HG02943 (cell line): ENCODE measurements around the gene LAMA4.

Experiments used
- ATAC-seq: cut with Tn5 transposase; IDR thresholded peaks from one replicate; pipeline ENCODE4 v1.9.1; 2021; ENCODE audit warnings: mild to moderate bottlenecking, low read depth, moderate library complexity; ENCODE audit not compliant: unreplicated experiment

Gene LAMA4, protein sequence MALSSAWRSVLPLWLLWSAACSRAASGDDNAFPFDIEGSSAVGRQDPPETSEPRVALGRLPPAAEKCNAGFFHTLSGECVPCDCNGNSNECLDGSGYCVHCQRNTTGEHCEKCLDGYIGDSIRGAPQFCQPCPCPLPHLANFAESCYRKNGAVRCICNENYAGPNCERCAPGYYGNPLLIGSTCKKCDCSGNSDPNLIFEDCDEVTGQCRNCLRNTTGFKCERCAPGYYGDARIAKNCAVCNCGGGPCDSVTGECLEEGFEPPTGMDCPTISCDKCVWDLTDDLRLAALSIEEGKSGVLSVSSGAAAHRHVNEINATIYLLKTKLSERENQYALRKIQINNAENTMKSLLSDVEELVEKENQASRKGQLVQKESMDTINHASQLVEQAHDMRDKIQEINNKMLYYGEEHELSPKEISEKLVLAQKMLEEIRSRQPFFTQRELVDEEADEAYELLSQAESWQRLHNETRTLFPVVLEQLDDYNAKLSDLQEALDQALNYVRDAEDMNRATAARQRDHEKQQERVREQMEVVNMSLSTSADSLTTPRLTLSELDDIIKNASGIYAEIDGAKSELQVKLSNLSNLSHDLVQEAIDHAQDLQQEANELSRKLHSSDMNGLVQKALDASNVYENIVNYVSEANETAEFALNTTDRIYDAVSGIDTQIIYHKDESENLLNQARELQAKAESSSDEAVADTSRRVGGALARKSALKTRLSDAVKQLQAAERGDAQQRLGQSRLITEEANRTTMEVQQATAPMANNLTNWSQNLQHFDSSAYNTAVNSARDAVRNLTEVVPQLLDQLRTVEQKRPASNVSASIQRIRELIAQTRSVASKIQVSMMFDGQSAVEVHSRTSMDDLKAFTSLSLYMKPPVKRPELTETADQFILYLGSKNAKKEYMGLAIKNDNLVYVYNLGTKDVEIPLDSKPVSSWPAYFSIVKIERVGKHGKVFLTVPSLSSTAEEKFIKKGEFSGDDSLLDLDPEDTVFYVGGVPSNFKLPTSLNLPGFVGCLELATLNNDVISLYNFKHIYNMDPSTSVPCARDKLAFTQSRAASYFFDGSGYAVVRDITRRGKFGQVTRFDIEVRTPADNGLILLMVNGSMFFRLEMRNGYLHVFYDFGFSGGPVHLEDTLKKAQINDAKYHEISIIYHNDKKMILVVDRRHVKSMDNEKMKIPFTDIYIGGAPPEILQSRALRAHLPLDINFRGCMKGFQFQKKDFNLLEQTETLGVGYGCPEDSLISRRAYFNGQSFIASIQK (N-terminal part only)

DNA sequence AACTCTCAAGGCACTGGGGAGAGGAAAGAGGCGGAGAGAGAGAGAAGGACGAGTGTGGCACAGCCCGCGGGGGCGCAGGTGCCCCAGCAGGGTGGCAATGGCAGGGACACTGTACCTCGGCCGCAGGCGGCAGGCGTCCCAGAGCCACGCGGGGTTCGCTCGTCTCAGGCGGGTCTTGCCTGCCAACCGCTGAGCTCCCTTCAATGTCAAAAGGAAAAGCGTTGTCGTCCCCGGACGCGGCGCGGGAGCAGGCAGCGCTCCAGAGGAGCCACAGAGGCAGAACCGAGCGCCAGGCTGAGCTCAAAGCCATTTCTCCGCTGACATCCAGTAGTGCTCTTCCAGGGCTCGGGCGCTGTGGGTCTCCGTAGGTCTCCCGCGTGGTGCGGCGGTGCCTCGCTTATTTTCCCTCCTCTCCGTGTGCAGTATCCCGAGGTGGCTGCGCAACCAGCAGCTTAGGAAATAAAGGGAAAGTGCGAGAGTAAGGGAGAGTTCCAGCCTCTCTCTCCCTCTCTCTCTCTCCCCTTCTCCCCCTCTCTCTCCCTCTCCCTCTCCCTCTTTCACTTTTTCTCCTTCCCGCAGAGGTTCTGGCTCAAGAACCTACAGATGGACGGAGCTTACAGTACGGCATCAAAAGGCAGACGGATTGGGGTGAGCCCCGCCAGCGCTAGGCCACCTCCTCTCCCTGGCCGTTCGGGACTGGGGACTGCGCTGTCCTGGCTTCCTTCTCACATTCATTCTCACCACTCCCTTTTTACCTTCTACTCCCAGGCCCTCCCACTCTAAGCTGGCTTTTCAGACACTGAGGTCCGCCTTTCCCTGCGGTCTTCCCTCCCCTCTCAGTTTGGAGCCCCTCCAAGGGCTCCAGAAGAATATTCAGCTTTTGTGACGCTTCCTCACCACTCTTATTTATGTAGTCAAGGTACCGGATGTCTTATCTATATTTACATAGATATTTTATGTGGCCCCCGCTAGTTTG lies at the start of gene LAMA4:
TSS of gene LAMA4 (minus strand) at position 727 of the 976 bp plus-strand sequence. CDS start at position 310, 417 bp downstream.
- no peak for ATAC-seq

DNA sequence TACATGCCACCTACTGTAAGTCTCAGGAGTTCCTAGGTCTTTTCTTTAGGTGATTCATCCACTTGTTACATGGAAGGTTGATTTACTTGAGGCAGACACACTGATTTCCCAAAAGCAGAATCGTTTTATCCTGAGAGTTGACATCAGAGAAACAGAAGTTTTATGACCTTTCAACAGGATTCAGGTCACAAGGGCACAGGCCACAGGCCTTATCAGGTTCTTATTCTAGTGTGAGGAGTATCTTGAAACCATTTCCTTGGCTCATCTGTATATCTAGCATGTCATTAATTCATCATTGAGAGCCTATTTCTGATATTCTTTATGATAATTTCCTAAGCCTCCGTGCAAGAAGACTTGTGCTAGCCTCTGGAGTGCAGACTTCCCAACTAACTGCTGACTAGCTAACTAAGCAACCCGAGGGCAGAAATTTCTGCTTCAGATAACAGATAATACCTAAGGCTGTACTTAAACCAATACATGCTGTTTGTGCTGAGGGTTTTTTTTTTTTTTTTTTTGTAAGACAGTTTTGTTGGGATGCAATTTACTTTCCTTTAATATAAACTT lies 47.9 kb upstream of the LAMA4 start:
- ATAC-seq, result no peak

DNA sequence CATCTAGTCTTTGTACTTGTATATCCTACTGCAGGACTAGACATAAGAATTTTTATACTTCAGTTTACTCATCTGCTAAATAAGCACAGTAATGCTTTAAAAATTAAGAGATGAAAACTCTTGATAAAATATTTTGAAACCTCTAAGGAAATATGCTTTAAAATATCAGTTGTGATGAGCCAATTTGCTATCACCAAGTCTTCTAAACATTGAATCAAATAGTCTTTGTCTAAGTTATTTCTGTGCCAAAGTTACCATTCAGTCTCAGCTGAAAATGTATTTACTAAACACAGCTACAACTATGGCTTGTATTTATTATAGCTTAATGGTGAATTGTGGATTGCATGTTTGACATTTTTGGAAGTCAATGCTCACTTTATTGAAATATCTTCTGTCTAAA lies 46.5 kb upstream of the LAMA4 start:
- ATAC-seq, result no peak

DNA sequence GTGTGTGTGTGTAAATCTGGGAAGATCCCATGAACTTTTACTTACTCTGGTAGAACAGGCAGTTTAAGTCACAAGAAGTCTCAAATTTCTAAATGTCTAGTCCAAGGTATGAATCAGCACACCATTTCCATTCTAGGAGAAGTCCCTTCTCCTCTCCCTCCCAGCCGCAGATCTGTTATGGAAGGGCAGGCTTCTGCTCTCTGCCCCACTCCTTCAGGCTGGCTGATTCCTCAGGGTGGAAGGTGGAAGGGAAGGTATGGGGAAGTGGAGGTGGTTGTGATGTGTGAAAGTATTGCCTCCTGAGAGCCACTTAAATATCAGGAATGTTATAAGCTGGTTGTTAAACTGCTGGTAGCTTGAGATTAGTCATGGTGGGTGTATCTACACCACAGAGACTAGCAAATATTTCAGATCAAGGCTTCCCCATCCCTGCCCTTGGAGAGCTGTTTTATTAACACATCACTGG lies 44.5 kb upstream of the LAMA4 start:
- no peak for ATAC-seq

DNA sequence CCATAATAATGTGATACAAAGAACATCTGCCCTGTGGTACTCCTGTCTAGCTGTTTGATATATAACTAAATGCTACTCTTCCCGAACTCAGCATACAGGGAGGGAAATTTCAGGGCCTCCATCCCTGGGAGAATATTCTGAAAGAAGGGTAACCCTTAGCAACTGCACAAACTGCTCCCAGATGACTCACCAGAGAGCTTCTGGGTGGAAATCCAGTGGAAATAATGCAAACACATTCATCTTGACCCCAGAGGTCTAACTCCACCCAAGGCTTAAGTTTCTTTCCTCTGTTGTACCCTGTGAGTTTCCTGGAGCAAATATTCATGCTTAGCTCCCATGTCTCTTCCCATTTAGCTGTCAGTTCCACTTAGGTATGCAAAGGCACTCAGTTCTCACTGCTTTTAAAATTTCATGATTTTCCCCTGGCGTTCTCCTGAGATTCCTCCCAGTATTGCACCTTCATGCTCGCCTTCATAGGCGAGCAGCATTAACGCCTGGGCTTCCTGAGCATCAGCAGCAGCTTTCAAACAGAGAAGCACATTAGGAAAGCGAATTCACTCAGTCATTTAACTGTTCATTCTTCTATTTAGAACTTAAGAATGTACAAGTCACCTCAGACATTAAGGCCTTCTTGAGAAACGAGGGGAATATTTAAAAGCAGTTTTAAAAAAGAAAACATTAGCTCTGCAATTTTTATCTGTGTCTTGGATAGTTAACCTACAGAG lies 43.8 kb upstream of the LAMA4 start:
- no peak for ATAC-seq

DNA sequence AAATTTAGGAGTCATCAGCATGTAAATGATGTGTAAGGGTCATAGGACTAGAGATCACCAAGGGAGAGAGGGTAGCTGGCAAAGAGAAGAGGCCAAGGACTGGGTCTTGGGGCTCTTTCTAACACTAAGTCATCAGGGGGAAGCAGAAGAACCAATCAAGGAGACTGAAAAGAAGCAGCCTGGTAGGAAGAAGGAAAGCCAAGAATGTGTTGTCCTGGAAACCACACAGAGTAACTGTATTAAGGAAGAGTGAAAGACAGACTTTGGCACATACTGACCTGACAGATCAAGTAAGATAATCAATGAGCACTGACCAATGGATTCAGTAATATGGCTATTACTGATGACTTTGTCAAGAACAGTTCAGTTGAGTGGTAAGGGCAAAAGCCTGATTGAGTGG lies 42.3 kb upstream of the LAMA4 start:
- no peak for ATAC-seq

DNA sequence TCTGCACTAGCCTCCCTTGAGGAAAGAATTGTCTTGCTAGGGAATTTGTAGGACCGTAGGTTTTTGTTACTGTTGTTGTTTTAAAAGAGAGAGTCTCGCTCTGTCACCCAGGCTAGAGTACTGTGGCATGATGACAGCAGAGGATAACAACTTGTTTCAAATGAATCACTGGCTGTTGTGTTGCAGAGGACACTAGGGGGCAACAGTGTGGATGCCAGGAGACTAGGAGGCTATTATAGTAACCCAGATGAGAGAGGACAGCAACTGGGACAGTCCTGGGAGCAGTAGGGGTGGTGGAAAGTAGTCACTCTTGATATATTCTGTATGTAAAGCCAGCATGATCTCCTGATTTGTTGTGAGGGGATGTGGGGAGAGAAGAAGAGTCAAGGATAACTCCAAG lies 41.8 kb upstream of the LAMA4 start:
- ATAC-seq, result no peak

DNA sequence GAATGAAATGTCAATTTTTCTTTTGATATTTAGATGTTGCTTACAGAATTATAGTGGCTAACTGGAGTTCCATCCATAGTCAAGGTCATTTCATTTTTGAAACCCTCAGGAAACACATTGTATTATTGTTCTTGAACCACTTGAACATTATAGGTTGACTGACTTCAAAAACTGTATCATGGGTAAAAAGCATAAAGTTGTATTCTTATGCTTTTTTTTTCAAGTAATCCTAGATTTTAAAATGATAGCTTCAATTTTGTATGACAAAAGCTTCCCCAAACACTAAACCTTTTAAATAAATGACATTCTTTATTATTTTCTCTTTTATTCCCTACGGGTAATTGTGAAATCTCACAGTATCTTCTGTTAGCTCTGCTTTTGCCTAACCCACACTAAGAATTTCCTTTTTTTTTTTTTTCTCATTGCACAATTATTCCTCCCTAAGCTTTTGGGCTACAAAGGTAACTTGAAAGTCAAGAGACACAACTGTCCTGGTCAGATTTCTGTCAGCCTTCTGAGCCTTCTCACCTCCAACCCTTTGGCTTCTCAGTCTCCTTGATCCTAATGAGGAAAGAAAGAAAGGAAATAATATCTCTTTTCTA lies 36.9 kb upstream of the LAMA4 start:
- ATAC-seq, result no peak

DNA sequence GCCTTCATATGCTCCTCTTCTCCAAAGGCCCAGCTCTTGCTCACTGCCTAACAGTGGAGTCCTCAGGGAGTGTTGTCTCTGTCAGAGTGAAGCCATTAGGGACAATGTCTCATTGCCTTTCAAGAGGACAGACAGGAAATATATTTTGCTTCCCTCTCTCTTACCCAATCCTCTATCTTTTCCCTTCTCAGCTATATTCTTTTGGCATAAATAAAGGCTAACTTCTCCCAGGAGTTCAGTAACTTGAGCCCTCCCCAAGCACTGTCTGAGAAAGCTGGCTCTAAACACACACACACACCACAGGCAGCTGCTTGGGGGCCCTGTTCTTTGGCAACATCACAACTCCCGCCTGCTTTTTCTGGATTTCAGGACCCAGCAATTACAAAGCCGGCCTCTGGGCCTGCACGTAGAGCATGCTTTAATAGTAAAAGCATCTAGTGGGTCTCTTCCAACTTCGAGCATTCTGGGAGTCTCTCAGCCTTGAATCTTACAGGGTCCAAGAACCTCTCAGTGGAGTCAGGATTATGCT lies 34.7 kb upstream of the LAMA4 start:
- ATAC-seq, result no peak

DNA sequence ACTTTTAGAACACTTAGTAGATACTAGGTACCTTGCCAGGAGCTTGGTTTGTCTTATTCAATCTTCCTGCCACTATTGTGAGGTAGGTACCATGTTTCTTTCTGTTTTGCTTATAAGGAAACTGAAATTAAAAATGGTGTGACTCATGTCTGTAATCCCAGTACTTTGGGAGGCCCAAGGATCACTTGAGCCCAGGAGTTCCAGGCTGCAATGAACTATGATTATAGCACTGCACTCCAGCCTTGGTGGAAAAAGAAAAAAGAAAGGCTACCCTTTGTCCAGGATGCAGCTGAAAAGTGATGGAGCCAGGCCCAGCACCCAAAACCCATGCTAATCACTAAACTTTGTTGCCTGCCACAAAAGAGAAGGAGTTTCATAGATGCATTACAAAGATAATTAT lies 34.1 kb upstream of the LAMA4 start:
- ATAC-seq, result no peak

DNA sequence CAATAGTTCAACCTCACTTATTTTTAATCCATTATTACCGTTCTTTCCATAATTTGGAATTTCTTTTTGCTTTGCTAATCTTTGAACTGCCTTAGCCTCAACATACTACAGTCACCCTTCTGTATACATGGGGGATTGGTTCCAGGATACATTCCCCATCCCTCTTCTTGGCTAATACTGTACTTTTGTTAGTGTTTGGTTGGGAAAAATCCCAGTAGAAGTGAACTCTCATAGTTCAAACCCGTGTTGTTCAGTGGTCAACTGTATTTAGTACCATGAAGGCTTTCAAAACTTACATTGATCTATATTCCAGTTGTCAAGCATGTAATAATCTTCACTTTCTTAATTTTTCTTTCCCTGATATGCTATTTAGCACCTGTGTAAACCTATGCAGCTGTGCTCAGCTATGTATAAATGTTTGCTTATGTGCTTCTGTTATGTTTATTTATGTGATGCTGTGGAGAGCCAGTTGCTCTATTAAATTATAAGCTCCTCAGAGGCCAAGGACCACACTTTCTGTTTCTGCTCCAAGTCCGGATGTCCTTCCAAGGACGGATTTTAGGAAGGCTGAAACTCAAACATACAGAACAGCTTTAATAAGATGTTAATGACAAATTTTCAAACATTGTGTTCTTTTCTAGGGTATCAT lies 33.3 kb upstream of the LAMA4 start:
- ATAC-seq, result no peak

DNA sequence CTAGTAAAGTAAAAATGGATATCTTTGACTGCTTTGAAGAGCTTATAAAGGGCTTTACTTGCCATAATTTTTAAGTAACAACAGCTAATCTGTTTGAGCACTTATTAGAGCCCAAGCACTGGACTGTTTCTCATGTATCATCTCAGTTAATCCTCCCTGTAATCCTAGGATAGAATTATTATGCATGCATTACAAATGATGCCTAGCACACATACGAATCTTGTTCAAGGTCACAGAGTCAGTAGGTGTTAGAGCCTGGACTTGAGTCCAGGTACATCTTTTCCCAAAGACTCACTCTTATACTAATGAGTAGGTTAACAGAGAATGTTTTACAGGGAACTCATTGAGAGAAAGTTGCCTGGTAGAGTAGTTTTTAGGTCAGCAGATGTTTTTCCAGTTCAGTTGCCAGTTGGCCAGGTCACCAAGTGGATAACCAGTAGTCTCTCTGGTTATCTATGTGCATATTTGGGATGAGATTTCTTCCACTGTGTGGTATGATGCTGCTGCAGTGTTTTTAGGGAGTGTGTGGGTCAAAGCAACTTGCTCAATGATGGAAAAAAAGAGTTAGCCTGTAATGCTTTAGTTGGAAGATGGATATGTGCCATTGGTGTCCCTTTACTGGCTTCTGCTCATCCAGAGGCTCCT lies 32.3 kb upstream of the LAMA4 start:
- no peak for ATAC-seq

DNA sequence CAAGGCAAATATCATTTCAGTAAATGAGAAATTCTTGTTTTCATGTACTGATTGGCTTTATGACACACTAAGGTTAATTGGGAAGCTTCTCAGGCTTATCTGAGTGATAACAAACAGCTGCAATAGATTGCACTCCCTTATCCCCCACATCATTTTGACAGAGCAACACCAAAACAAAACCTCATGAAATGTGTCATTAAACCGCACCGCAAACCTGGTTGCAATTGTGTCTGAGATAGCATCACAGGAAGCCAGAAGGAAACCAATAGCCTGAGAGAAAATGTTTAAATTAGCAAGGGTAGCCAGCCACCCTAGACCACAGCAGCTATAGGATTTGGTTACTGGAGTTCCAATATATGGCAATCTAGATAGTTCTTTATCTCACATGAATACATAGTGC lies 31.6 kb upstream of the LAMA4 start:
- ATAC-seq, result no peak

DNA sequence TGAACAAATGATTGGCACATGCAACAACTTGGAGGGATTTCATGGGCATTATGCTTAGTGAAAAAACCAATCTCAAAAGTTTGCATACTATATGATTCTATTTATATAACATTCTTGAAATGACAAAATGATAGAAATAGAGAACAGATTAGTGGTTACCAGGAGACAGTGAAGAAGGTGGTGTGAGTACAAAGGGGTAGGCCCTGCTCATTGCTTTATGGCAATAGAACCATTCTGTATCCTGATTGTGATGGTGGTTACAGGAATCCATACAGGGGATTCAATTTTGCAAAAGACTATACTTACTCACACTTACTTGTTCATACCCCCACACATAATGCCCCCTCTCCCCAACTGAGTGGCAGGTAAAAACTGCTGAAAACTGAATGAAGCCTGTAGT lies 30.2 kb upstream of the LAMA4 start:
- no peak for ATAC-seq

DNA sequence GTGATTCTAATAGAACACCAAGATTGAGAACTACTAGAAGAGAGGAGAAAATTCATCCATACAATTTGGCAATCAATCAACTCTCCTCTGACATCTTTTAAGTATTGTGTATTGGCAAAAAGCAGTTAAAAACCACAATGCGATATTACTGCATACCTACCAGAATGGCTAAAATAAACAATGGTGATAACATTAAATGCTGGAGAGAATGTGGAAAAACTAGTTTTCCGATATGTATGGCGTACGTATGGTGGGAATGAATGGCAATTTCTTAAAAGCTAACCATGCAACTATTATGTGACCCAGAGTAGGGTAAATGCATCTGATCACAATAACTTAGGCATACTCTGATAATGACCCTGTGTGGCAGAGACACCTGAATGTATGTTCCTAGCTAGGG lies 29.3 kb upstream of the LAMA4 start:
- no peak for ATAC-seq

DNA sequence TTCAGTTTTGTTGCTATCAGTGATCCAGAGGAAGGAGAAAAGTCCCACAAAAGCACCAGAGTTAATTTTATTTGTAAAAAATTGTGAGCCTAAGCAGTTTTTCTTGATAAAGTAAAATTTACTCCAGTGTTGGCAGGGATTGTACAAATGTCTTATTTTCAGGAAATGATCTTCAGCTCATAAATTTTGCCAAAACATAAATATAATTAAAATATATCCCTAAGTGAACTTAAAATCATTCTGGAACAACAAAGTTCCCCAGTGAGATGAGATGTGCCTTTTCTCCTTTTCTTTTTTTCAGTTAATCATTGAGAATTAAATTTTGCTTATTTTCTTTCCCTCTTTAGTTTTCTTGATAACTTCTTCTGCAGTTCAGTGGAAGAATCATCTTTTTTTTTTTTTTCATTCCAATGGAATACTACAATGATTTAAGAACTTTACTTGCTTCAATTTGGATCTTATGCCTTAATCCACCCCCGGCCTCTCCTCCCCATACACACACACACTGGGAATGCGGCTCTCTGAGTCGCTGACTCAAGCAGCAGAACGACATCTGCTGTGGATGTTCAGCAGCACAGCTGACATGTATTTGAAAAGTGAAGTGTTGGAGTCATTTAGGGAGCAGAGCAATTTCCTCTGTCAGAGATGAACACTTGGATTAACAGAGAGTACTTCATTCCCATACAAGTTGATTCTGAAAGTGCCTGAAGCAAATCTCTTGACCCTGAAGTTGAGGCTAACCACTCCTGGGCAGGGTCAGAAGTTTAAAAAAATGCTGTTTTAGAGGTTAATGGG lies 27.7 kb upstream of the LAMA4 start:
- no peak for ATAC-seq
